Esophagus squamous epithelium (tissue), 5 donors: ENCODE measurements around the gene CCDC93. TPM values are rescaled to one million over a fixed set of nuclear protein-coding genes. Genes with fewer than 3 reads are reported as not detected.

ENCODE experiments used
- DNase-seq: peaks from one replicate; lab custom pipeline; 2025; lab: John Stamatoyannopoulos, UW
- H3K27ac ChIP-seq, 4 donors: fragments of 200-600 bp; sonication (generic); one replicate each; pipeline ENCODE4 v1.5.1; 2016 to 2019; ENCODE audit warnings: mild to moderate bottlenecking in 1 of 4
- H3K27me3 ChIP-seq, 4 donors: fragments of 200-600 bp; sonication (generic); 1 replicate in 3 of 4; 2 replicates in 1 of 4; pipeline versions ENCODE4 v1.5.1 to v1.6.0; 2017 to 2021; ENCODE audit warnings: antibody characterized with exemption in 1 of 4
- H3K36me3 ChIP-seq, 3 donors: fragments of 200-600 bp; sonication (generic); one replicate each; pipeline ENCODE4 v1.5.1; 2016 to 2019
- H3K4me1 ChIP-seq, 3 donors: fragments of 200-600 bp; sonication (generic); one replicate each; pipeline ENCODE4 v1.5.1; 2017 to 2019
- H3K4me3 ChIP-seq, 4 donors: fragments of 200-600 bp; sonication (generic); 1 replicate in 3 of 4; 2 replicates in 1 of 4; pipeline ENCODE4 v1.5.1; 2016 to 2019; ENCODE audit warnings: mild to moderate bottlenecking in 2 of 4, moderate library complexity in 1 of 4
- H3K9me3 ChIP-seq, 3 donors: fragments of 200-600 bp; sonication (generic); one replicate each; pipeline ENCODE4 v1.5.1; 2016 to 2019
- POLR2A ChIP-seq, 4 donors: fragments of 450-650 bp; IDR thresholded peaks; one replicate each; pipeline ENCODE4 v1.6.1; 2017; ENCODE audit warnings: antibody characterized with exemption in 4 of 4, mild to moderate bottlenecking in 4 of 4, moderate library complexity in 3 of 4
- WGBS, 2 donors: methylation state at CpG; one replicate each; pipeline ENCODE4 v1.1.5; 2018; 5-methylcytosine and 5-hydroxymethylcytosine counted together
- intact Hi-C: fragments of 100-400 bp; cut with DNase I; formaldehyde crosslinking; loops from one replicate; pipeline ENCODE4 v1.15.0; 2022
- total RNA-seq, 4 donors: library from RNA; depleted of rRNA; stranded (reverse); fragments of >200 nt; gene quantifications; one replicate each; pipeline ENCODE4 v1.1.0, GENCODE V29; 2016
- TF ChIP-seq, protein P1 (sequence below), 6 experiments: fragments of 450-650 bp in 4 of 6; fragments of 200-600 bp in 2 of 6; sonication (generic) in 2 of 6; IDR thresholded peaks; one replicate each; pipeline ENCODE4 v1.5.1; 2016 to 2019; ENCODE audit warnings: antibody characterized with exemption in 6 of 6, mild to moderate bottlenecking in 4 of 6, moderate library complexity in 4 of 6
- donor health status: DM: yes; HTN: yes; CAD: no.

The CCDC93 gene
- total RNA-seq, 4 donors from 2014 or later, result 10.6 to 20.4 (median 17.2) TPM

DNA sequence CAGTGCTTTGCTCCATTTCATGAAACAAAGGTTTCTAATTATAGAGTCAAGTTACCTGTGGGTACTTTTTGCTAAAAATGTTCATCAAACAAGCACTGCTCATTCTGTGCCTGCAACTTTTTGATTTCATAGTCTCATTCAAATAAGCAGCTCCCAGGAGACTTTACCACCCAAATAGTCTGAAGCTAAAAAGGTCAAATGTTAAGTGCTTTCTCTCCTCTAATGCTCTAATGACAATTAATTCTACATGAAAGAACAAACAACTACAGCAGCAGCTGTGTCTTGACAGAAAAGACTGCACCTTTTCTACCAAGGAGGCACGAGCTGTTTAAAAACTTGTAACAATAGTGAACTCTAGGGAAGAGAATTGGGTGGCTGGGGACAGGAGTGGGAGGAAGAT lies 65.3 kb downstream of the CCDC93 start:
- TF ChIP-seq, protein P1, sequence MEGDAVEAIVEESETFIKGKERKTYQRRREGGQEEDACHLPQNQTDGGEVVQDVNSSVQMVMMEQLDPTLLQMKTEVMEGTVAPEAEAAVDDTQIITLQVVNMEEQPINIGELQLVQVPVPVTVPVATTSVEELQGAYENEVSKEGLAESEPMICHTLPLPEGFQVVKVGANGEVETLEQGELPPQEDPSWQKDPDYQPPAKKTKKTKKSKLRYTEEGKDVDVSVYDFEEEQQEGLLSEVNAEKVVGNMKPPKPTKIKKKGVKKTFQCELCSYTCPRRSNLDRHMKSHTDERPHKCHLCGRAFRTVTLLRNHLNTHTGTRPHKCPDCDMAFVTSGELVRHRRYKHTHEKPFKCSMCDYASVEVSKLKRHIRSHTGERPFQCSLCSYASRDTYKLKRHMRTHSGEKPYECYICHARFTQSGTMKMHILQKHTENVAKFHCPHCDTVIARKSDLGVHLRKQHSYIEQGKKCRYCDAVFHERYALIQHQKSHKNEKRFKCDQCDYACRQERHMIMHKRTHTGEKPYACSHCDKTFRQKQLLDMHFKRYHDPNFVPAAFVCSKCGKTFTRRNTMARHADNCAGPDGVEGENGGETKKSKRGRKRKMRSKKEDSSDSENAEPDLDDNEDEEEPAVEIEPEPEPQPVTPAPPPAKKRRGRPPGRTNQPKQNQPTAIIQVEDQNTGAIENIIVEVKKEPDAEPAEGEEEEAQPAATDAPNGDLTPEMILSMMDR (IDR thresholded peaks at IDR 0.05), result no peak
- TF ChIP-seq POLR2A (IDR thresholded peaks at IDR 0.05), result no peak
- Histone ChIP-seq H3K4me1 (no peaks in the 10 kb centered on the region), H3K36me3 (peaks cover 28 to 100% (median 34%) of the 10 kb centered on the region in 3 donors), H3K9me3 (no peaks in the 10 kb centered on the region), H3K27ac (no peak overlapping the region), H3K4me3 (no peak overlapping the region), H3K27me3 (no peaks in the 10 kb centered on the region)
- WGBS, 2 donors, result 57 to 80% methylated on average over 1 of the region's 1 CpG
- intact Hi-C loops, result no loop called here
- DNase-seq, result no peak

DNA sequence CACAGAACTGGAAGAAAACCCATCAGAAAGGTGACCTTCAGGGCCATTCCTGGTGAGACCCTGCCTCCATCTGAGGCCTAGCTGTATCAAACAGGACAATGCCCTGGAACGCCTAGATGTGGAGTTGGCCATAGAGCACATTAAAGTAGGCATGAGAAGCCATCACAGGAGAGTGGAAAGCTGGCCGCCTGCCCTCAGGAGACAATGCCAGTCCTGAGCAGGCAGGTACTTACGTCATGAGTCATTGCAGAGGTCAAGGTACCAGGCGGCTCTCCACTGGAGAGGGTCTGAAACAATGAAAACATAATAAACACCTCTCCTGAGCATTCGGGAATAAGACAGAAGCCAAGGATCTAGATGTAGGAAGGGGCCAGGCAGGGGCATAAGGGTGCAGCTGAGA lies 68.6 kb downstream of the CCDC93 start:
- DNase-seq, result no peak
- intact Hi-C loops, result no loop called here
- no peak overlapping the region for H3K27ac ChIP-seq
- no peak for TF ChIP-seq POLR2A (IDR thresholded peaks at IDR 0.05)
- TF ChIP-seq, protein P1 (IDR thresholded peaks at IDR 0.05), result no peak
- no peaks in the 10 kb centered on the region for H3K27me3 ChIP-seq
- no peaks in the 10 kb centered on the region for H3K4me1 ChIP-seq
- WGBS, 2 donors, result 83 to 90% methylated on average over 5 of the region's 5 CpGs
- H3K36me3 ChIP-seq, result peaks cover 29 to 100% (median 31%) of the 10 kb centered on the region in 3 donors
- no peaks in the 10 kb centered on the region for H3K9me3 ChIP-seq
- no peak overlapping the region for H3K4me3 ChIP-seq

DNA sequence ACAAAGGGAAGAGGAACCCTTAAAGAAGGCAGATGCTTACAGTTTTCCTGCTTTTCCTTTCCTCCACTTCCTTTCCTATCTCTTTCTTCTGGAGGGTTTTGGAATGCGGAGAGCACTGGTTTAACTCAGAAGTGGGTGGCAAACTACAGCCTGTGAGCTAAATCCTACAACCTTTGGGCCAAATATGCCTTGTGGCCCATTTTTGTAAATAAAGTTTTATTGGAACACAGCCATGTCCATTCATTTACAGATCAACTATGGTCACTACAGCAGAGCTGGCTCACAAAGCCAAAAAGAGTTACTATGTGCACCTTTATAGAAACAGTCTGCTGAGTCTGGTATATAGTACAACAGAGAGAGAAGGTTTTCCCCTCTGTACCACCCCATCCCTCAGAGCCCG lies 69.1 kb downstream of the CCDC93 start:
- H3K4me1 ChIP-seq, result no peaks in the 10 kb centered on the region
- no peaks in the 10 kb centered on the region for H3K9me3 ChIP-seq
- H3K4me3 ChIP-seq, result no peak overlapping the region
- WGBS, 2 donors, result 82 to 100% methylated on average over 2 of the region's 2 CpGs
- no peaks in the 10 kb centered on the region for H3K27me3 ChIP-seq
- H3K27ac ChIP-seq, result no peak overlapping the region
- DNase-seq, result no peak
- TF ChIP-seq, protein P1 (IDR thresholded peaks at IDR 0.05), result no peak
- TF ChIP-seq POLR2A (IDR thresholded peaks at IDR 0.05), result no peak
- intact Hi-C loops, result no loop called here
- peaks cover 29 to 100% (median 34%) of the 10 kb centered on the region in 3 donors for H3K36me3 ChIP-seq

DNA sequence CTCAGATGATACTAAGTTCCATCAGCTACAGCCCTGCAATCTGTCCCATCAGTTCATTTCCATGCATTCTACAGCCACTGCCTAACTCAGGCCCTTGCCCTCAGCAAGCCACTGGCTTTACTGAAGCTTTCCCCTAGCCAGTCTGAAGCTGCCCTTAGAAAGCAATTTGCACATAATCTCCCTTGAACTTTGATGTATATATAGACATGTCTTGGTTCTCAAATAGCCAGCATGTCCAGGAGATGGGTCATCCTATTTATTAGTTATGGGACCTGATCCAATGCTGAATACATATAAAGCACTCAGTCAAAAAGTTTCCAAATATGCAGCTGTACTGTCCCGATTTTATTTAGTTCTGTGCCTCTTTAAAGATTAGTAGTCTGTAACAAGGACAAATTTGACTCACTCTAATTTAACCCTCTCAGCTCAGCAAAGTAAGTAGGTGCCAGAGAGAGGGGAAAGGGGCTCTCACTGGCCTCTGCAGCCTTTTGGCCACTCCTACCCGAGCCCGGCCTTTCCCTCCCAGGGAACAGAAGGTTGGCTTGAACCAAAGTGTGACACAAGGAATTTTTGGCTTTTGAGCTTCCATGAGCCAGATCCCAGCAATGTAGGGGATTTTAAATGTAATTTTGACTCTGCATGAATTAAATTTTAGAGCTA lies 70.7 kb downstream of the CCDC93 start:
- Histone ChIP-seq H3K27me3 (no peaks in the 10 kb centered on the region), H3K4me1 (no peaks in the 10 kb centered on the region), H3K27ac (no peak overlapping the region), H3K4me3 (no peak overlapping the region), H3K36me3 (peaks cover 29 to 100% (median 29%) of the 10 kb centered on the region in 3 donors), H3K9me3 (no peaks in the 10 kb centered on the region)
- DNase-seq, result no peak
- 75 to 86% methylated on average over 3 of the region's 3 CpGs for whole genome bisulfite sequencing, 2 donors
- intact Hi-C loops, result no loop called here
- TF ChIP-seq POLR2A (IDR thresholded peaks at IDR 0.05), result no peak
- TF ChIP-seq, protein P1 (IDR thresholded peaks at IDR 0.05), result no peak

DNA sequence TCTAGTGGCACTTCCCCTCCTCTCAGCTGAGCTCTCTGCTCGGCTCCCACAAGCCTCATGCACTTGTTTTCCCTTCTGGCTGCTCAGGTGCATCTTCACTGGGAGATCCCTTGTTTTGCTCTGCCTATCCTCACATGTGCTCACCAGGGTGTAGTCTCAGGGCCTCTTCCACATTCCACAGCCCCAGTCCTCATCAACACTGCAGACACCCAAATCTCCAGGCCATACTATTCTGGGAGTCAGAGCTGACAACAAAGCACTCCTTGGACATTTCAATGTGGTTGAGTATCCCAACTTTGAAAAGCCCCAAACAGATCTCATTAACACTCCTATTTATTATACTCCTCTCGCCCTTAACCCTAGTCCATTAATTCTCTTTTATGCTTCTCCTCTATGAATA lies 71.3 kb downstream of the CCDC93 start:
- intact Hi-C loops, result no loop called here
- no peak for TF ChIP-seq POLR2A (IDR thresholded peaks at IDR 0.05)
- TF ChIP-seq, protein P1 (IDR thresholded peaks at IDR 0.05), result no peak
- Histone ChIP-seq H3K36me3 (peaks cover 29 to 100% (median 35%) of the 10 kb centered on the region in 3 donors), H3K9me3 (no peaks in the 10 kb centered on the region), H3K27me3 (no peaks in the 10 kb centered on the region), H3K27ac (no peak overlapping the region), H3K4me1 (no peaks in the 10 kb centered on the region), H3K4me3 (no peak overlapping the region)
- 76 to 86% methylated on average over 2 of the region's 2 CpGs for WGBS, 2 donors
- no peak for DNase-seq
